ENCODE results near the gene WBP2NL. TPM values are rescaled to one million over a fixed set of nuclear protein-coding genes. Genes with fewer than 3 reads are reported as not detected.
"Not testable (repeated sequence)": the region's sequence is repeated elsewhere in the genome, so short reads cannot be mapped to it uniquely, and the experiment has no call there.

Gene WBP2NL
- total RNA-seq, 1 donor, result 1.6 TPM

DNA sequence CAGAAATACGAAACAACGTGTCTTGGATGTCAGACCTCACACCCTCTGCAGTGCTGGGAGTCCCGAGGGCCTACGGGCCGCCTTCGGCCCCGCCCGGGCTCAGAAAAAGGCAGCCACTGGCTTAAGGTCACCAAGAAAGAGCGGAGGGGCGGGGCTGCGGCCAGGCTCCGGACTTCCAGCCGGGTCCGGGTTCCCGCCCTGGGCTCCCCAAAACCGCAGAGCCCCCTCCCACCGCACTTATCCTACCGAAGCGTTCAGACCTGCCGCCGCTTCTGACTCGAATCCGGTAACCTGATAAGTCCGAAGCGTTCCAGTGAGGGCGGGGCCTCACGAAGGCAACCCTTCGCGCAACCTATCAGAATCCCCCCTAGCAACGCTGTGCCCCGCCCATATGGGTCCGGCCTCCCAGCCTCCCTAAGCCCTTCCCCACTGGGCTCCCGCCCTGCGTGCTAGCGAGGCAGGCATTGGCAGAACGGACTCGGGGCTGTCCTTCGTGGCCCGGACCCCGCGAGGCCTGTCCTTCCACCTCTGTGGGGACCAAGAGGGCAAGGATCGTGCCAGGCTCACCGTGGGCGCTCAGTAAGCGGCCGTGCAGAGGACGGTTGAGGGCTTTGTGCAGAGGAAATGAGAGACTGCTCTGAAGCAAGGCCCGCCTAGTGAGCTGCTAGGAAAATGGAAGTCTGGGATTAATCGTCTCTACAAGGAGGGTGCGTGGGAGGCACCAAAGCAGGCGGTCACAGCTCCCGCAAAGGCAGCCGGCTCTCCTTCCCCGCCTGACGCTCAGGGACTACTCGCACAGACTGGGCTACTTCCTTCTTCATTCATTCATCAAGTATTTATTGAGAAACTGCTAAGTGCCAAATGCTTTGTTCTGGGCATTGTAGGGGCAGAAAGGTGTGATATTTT is 72.2 kb downstream of the WBP2NL start, which contains the start of gene NAGA:
Gene NAGA, minus strand, starts transcription at position 296 of the 906 bp plus-strand sequence. CDS start 515 bp downstream, outside the sequence.
- DNase-seq (ENCODE audit: low read depth in 2 of 3, low spot score in 2 of 3), result peak; percentile 67 to 97 (median 94)

DNA sequence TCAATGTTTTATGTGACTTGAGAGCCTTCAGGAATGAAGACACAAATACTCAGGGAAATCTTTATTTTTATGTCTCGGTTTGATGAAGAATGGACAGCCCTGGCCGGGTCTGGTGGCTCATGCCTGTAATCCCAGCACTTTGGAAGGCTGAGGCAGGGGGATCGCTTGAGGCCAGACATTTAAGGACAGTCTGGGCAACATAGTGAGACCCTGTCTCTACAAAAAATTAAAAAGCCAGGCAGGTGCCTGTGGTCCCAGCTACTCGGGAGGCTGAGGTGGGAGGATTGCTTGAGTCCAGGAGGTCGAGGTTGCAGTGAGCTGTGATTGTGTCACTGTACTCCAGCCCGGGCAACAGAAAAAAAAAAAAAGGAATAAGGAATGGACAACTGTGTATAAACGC is 72.9 kb downstream of the WBP2NL start:
- DNase-seq (ENCODE audit: low read depth in 2 of 3, low spot score in 2 of 3), result not testable (repeated sequence)

DNA sequence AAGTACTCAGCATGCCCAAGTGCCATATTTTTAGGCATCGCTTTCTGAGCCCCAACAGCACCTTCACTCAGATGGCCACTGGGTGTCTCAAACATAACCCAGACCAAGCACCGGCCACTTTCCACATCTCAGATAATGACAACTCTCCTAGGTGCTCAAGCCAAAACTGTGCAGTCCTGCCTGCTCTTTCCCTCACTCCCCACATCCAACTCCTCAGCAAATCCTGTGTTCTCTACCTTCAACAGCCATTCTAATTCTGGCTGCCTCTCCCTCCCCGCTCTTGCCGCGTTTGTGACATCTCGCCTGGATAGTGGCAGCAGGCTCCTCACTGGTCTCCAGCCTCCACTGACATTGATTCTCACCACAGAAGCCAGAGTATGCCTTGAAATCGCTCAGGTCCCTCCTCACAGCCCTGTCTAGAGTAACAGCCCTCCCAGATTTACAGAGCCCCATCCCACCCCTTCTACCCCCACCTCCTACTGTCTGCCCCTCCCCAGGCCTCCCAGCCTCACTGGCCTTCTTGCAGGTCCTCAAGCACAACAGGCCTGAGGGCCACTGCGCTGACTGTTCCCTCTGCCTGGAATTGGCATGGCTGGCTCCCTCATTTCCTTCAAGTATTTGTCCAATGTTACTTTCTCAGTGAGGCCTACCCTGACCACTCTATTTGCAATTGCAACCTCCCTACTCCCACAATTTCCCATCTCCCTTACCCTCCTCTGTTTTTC is 74.2 kb downstream of the WBP2NL start:
- DNase-seq (ENCODE audit: low read depth in 2 of 3, low spot score in 2 of 3), result no peak

DNA sequence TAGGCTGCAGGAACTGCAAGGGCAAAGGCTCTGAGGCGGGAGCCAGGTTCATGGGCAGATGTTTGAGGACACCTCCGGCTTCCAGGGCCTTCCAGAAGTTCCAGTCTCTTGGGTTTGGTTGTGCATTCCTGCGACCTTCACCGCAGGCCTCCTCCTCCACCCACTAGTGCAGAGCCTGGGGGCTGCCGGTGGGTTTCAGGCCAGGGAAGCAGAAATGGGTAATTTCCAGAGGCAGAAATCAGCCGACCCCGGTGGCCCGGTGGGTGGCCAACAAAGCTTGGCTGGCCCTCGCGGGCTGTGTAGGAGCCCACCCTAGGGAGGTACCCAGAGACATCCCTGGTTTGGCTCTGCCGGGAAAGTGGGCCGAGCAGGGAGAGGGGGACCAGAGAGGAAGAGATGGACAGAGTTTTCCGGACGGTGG is 75.0 kb downstream of the WBP2NL start:
- DNase-seq (ENCODE audit: low read depth in 2 of 3, low spot score in 2 of 3), result no peak

DNA sequence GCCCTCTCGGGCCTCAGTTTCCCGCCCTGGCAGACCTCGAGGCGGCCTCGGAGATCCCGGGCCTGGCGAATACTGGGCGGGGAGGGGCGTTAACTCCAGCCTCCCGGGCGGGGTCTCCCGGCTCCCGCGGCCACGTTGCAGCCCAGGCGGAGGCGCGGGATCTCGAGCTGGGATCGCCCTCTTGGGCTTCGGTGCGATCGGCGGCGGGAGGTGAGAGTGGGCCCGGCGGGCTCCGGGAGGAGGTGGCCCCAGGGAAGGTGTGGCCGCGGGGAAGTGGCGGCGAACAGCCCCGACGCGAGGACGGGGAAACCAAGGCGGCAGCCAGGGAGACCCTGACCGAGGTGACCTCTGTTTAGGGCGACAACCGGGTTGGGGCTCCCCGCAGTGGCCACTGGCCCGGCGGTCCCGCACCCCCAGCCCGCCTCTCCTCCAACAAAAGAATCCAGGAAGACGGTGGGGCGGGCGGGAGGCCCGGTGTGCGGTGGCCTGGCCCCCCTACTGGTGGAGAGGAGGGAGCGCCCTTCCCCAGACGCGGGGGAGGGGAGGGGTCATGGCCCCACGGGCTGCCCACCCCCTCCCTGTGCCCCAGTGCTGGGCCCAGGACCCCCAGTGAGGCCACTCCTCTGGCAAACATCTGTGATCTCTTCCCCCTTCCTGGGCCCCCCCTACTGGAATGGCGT is 75.7 kb downstream of the WBP2NL start, which contains the start of gene PHETA2:
Gene PHETA2, plus strand, starts transcription at position 117 of the 680 bp plus-strand sequence. CDS start 3,046 bp downstream, outside the sequence.
- DNase-seq (ENCODE audit: low read depth in 2 of 3, low spot score in 2 of 3), result peak in 2 of 3 donors; percentile 68 to 69

DNA sequence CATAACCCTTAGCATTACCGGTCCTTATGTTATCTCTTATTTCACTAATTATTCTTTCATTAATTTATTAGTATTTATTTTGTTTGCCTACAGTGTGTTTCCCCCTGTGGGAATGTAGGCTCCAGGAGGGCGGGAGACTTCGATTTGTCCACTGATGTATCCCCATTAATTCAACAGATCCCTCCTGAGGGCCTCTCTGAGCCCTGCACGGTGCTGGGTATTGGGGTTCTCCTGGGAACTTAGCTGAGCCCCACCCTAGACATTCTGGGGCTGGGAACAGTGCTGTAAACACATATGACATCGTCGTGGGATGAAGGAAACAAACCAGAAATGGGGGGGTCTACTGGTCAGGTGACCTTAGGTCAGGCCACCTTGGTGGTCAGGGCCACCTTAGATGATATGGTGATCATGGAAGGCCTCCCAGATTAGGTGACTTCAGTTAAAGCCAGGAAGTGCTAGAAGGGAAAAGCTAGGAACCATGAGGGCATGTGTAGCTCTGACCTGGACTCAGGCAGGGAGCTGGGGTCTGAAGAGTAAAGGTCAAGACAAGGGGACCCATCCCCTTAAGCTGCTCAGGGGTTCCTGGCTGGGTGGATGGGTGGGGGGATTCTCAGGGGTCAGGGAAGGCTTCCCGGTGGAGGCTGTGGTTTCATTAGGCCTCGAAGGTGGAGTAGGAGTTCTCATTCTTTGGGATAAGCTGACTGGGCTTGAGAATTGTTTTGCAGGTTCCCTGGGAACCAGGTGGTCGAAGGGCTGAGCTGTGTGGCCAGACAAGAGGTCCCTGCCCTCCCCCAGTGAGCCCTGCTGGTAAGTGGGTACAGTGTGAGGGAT is 76.5 kb downstream of the WBP2NL start:
- no peak for DNase-seq (ENCODE audit: low read depth in 2 of 3, low spot score in 2 of 3)

DNA sequence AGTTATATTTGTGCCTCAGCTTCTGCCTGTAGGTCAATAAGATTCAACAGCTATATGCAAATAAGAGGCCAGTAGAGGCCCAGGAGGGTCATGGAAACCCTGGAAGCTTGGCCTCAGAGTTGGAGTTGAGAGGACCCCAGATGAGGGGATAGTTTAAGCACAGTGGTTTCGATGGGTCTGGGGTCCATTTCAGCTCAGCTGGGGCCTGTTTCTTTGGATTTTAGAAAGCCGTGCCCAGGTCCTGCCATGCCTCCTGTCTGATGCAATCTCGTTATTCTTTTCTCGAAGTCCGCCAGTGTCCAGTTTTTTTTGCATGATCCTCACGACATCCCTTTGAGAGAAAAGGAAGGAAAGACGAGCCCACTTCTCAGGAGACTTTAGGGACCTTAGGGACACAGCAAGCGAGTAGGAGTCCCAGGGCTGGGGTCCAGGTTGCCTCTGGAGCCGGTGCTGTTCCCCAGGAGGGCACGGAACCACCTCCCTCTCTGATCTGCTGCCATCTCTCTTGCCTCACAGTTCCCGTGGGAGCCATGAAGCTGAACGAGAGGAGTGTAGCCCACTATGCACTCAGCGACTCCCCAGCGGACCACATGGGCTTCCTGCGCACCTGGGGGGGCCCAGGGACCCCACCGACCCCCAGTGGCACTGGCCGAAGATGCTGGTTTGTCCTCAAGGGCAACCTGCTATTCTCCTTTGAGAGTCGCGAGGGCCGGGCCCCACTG is 78.3 kb downstream of the WBP2NL start:
- DNase-seq (ENCODE audit: low read depth in 2 of 3, low spot score in 2 of 3), result no peak

DNA sequence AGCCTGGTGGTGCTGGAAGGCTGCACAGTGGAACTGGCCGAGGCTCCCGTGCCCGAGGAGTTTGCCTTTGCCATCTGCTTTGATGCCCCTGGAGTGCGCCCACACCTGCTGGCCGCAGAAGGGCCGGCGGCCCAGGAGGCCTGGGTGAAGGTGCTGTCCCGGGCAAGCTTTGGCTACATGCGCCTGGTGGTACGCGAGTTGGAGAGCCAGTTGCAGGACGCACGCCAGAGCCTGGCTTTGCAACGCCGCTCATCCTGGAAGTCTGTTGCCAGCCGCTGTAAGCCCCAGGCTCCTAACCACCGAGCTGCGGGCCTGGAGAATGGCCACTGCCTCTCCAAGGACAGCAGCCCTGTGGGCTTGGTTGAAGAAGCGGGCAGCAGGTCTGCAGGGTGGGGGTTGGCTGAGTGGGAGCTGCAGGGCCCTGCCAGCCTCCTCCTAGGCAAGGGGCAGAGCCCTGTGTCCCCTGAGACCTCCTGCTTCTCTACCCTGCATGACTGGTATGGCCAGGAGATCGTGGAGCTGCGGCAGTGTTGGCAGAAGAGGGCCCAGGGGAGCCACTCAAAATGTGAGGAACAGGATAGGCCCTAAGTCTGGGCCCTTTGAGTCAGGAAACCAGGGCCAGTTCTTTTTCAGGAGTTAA is 79.0 kb downstream of the WBP2NL start:
- no peak for DNase-seq (ENCODE audit: low read depth in 2 of 3, low spot score in 2 of 3)

Small RNAs within 50 kb of the gene (small RNA-seq; reads per million reads assigned to genes)
- gene SNORD13P1, result not detected

Other genes with a start within 250 kb of the WBP2NL start
- gene CCDC134, start 198.1 kb upstream of the WBP2NL start, total RNA-seq, result 15.9 TPM
- gene SREBF2, start 165.7 kb upstream of the WBP2NL start, total RNA-seq, result 95.9 TPM
- under 0.01 TPM for gene SHISA8, start 83.7 kb upstream of the WBP2NL start, total RNA-seq
- 1.1 TPM for gene TNFRSF13C, start 72.0 kb upstream of the WBP2NL start, total RNA-seq
- gene CENPM, start 51.6 kb upstream of the WBP2NL start, total RNA-seq, result 19.9 TPM
- under 0.01 TPM for gene SEPTIN3, start 29.3 kb upstream of the WBP2NL start, total RNA-seq
- gene NAGA, start 72.0 kb downstream of the WBP2NL start, total RNA-seq, result 46.6 TPM
- 10.0 TPM for gene PHETA2, start 75.5 kb downstream of the WBP2NL start, total RNA-seq
- 18.6 TPM for gene SMDT1, start 80.9 kb downstream of the WBP2NL start, total RNA-seq
- 18.0 TPM for gene NDUFA6, start 92.0 kb downstream of the WBP2NL start, total RNA-seq
- 0.27 TPM for gene CYP2D6, start 132.0 kb downstream of the WBP2NL start, total RNA-seq

All from hematopoietic multipotent progenitor cell (in vitro differentiated cells).